Mucosa of rectum (tissue), 2 donors: ENCODE measurements around the gene UPF2.
"Not testable (repeated sequence)": the region's sequence is repeated elsewhere in the genome, so short reads cannot be mapped to it uniquely, and the experiment has no call there.

ENCODE experiments used
- H3K27ac ChIP-seq, 2 donors: one replicate each; pipeline ENCODE4 v1.7.0; 2013; ENCODE audit warnings: inconsistent platforms in 2 of 2, low read depth in 2 of 2, low read length in 2 of 2
- H3K27me3 ChIP-seq, 2 donors: one replicate each; pipeline ENCODE4 v1.7.0; 2013; ENCODE audit warnings: low read length in 2 of 2; ENCODE audit not compliant: control insufficient read depth in 2 of 2, insufficient read depth in 2 of 2
- H3K36me3 ChIP-seq, 2 donors: one replicate each; pipeline ENCODE4 v1.7.0; 2013; ENCODE audit warnings: low read length in 2 of 2; ENCODE audit not compliant: control insufficient read depth in 2 of 2, insufficient read depth in 2 of 2
- H3K4me1 ChIP-seq, 2 donors: one replicate each; pipeline ENCODE4 v1.7.0; 2013; ENCODE audit warnings: low read length in 2 of 2, mild to moderate bottlenecking in 1 of 2; ENCODE audit not compliant: control insufficient read depth in 2 of 2, insufficient read depth in 2 of 2
- H3K4me3 ChIP-seq, 2 donors: one replicate each; pipeline ENCODE4 v1.7.0; 2013; ENCODE audit warnings: low read length in 2 of 2
- H3K9ac ChIP-seq, 2 donors: one replicate each; pipeline ENCODE4 v1.7.0; 2013; ENCODE audit warnings: low read length in 2 of 2, low read depth in 1 of 2, mild to moderate bottlenecking in 1 of 2
- H3K9me3 ChIP-seq, 2 donors: one replicate each; pipeline ENCODE4 v1.7.0; 2013; ENCODE audit warnings: low read length in 2 of 2; ENCODE audit not compliant: control insufficient read depth in 2 of 2
- donor health status: healthy.
- donor health status: Normal muscosa, but diverticular disease.

Gene UPF2

GRCh38 chr10:12018438-12019282 is 23.9 kb downstream of the UPF2 start:
- Histone ChIP-seq H3K27ac (no peak overlapping the region), H3K36me3 (peaks cover 0 to 2% of the 10 kb centered on the region in 2 donors), H3K9me3 (no peaks in the 10 kb centered on the region), H3K27me3 (no peaks in the 10 kb centered on the region), H3K4me1 (peaks cover 0 to 4% of the 10 kb centered on the region in 2 donors), H3K4me3 (no peak overlapping the region), H3K9ac (no peak overlapping the region)

- H3K27ac ChIP-seq: no peak overlapping the region
- H3K4me3 ChIP-seq: no peak overlapping the region
- no peaks in the 10 kb centered on the region for H3K4me1 ChIP-seq
- H3K9ac ChIP-seq: no peak overlapping the region
- no peaks in the 10 kb centered on the region for H3K27me3 ChIP-seq
- peaks cover 12 to 24% of the 10 kb centered on the region in 2 donors for H3K36me3 ChIP-seq
- H3K9me3 ChIP-seq: no peaks in the 10 kb centered on the region
These were observed 28.7 kb downstream of the UPF2 start for GRCh38 chr10:12013926-12014325.

- H3K27ac ChIP-seq, H3K4me1 ChIP-seq, H3K9me3 ChIP-seq, H3K4me3 ChIP-seq, H3K27me3 ChIP-seq, H3K9ac ChIP-seq: not testable (repeated sequence)
- H3K36me3 ChIP-seq: peaks cover 12 to 26% of the 10 kb centered on the region in 2 donors
These were observed 29.2 kb downstream of the UPF2 start for GRCh38 chr10:12013391-12013790.

GRCh38 chr10:12010353-12010752 is 32.3 kb downstream of the UPF2 start:
- H3K4me1 ChIP-seq: no peaks in the 10 kb centered on the region
- no peak overlapping the region for H3K9ac ChIP-seq
- peaks cover 17 to 37% of the 10 kb centered on the region in 2 donors for H3K36me3 ChIP-seq
- no peak overlapping the region for H3K4me3 ChIP-seq
- no peaks in the 10 kb centered on the region for H3K9me3 ChIP-seq
- H3K27ac ChIP-seq: no peak overlapping the region
- H3K27me3 ChIP-seq: no peaks in the 10 kb centered on the region

- H3K9me3 ChIP-seq, H3K27me3 ChIP-seq, H3K9ac ChIP-seq, H3K27ac ChIP-seq, H3K4me3 ChIP-seq, H3K4me1 ChIP-seq: not testable (repeated sequence)
- H3K36me3 ChIP-seq: peaks cover 24 to 46% of the 10 kb centered on the region in 2 donors
These were observed 33.8 kb downstream of the UPF2 start for GRCh38 chr10:12008842-12009241.

- Histone ChIP-seq H3K4me3 (no peak overlapping the region), H3K4me1 (no peaks in the 10 kb centered on the region), H3K27ac (no peak overlapping the region), H3K9ac (no peak overlapping the region), H3K27me3 (no peaks in the 10 kb centered on the region), H3K9me3 (no peaks in the 10 kb centered on the region), H3K36me3 (peaks cover 30 to 59% of the 10 kb centered on the region in 2 donors)
These were observed 35.9 kb downstream of the UPF2 start for GRCh38 chr10:12006671-12007070.

GRCh38 chr10:11993834-11994468 is 48.7 kb downstream of the UPF2 start:
- Histone ChIP-seq H3K4me3 (no peak overlapping the region), H3K9ac (no peak overlapping the region), H3K36me3 (peaks cover 19 to 35% of the 10 kb centered on the region in 2 donors), H3K27me3 (no peaks in the 10 kb centered on the region), H3K4me1 (peaks cover 0 to 4% of the 10 kb centered on the region in 2 donors), H3K27ac (no peak overlapping the region), H3K9me3 (no peaks in the 10 kb centered on the region)

- H3K27ac ChIP-seq: no peak overlapping the region
- H3K4me1 ChIP-seq: peaks cover 0 to 4% of the 10 kb centered on the region in 2 donors
- H3K9me3 ChIP-seq: no peaks in the 10 kb centered on the region
- H3K4me3 ChIP-seq: no peak overlapping the region
- H3K9ac ChIP-seq: no peak overlapping the region
- H3K36me3 ChIP-seq: peaks cover 5 to 11% of the 10 kb centered on the region in 2 donors
- H3K27me3 ChIP-seq: no peaks in the 10 kb centered on the region
These were observed 53.7 kb downstream of the UPF2 start for GRCh38 chr10:11988924-11989323.

- no peaks in the 10 kb centered on the region for H3K27me3 ChIP-seq
- peaks cover 0 to 4% of the 10 kb centered on the region in 2 donors for H3K4me1 ChIP-seq
- H3K4me3 ChIP-seq: no peak overlapping the region
- H3K27ac ChIP-seq: no peak overlapping the region
- peak overlapping the region in 1 of 2 donors; percentile 31 for H3K9ac ChIP-seq
- H3K9me3 ChIP-seq: no peaks in the 10 kb centered on the region
- peaks cover 5 to 11% of the 10 kb centered on the region in 2 donors for H3K36me3 ChIP-seq
These were observed 55.9 kb downstream of the UPF2 start for GRCh38 chr10:11986593-11987216.

GRCh38 chr10:11982253-11982652 is 60.4 kb downstream of the UPF2 start:
- H3K27ac ChIP-seq: no peak overlapping the region
- H3K4me1 ChIP-seq: no peaks in the 10 kb centered on the region
- no peak overlapping the region for H3K9ac ChIP-seq
- no peaks in the 10 kb centered on the region for H3K27me3 ChIP-seq
- no peak overlapping the region for H3K4me3 ChIP-seq
- H3K36me3 ChIP-seq: peaks cover 9 to 14% of the 10 kb centered on the region in 2 donors
- no peaks in the 10 kb centered on the region for H3K9me3 ChIP-seq
